ENCODE measurements around the gene NFATC4. TPM values are rescaled to one million over a fixed set of nuclear protein-coding genes. Genes with fewer than 3 reads are reported as not detected.
"Not testable (repeated sequence)": the region's sequence is repeated elsewhere in the genome, so short reads cannot be mapped to it uniquely, and the experiment has no call there.

The NFATC4 gene
- total RNA-seq, 1 donor from 2014 or later, result 298 TPM

GRCh38 chr14:24369463-24369862 lies 1.5 kb downstream of the NFATC4 start:
- Mint-ChIP-seq H3K36me3 (peaks cover 22% of the 10 kb centered on the region), H3K4me3 (peak overlapping the region; percentile 89), H3K4me1 (peaks cover 52% of the 10 kb centered on the region), H3K27me3 (ENCODE audit: low read depth) (no peaks in the 10 kb centered on the region), H3K27ac (peak overlapping the region; percentile 91), H3K9me3 (no peaks in the 10 kb centered on the region)
- DNase-seq (ENCODE audit: low spot score in 2 of 2, unreplicated experiment in 2 of 2), result no peak
- TF ChIP-seq CTCF (IDR thresholded peaks at IDR 0.05; ENCODE audit: unreplicated experiment), result no peak

GRCh38 chr14:24369907-24370687 lies 2.1 kb downstream of the NFATC4 start:
- no peak for DNase-seq (ENCODE audit: low spot score in 2 of 2, unreplicated experiment in 2 of 2)
- peaks cover 23% of the 10 kb centered on the region for H3K36me3 Mint-ChIP-seq
- peak overlapping the region; percentile 37 for H3K4me3 Mint-ChIP-seq
- peaks cover 49% of the 10 kb centered on the region for H3K4me1 Mint-ChIP-seq
- H3K27ac Mint-ChIP-seq, result peak overlapping the region; percentile 9
- no peak for TF ChIP-seq CTCF (IDR thresholded peaks at IDR 0.05; ENCODE audit: unreplicated experiment)
- H3K27me3 Mint-ChIP-seq (ENCODE audit: low read depth), result no peaks in the 10 kb centered on the region
- H3K9me3 Mint-ChIP-seq, result no peaks in the 10 kb centered on the region

- Mint-ChIP-seq H3K36me3 (peaks cover 26% of the 10 kb centered on the region), H3K4me3 (no peak overlapping the region), H3K27ac (peak overlapping the region; percentile 87), H3K9me3 (no peaks in the 10 kb centered on the region), H3K27me3 (ENCODE audit: low read depth) (no peaks in the 10 kb centered on the region), H3K4me1 (peaks cover 43% of the 10 kb centered on the region)
- no peak for DNase-seq (ENCODE audit: low spot score in 2 of 2, unreplicated experiment in 2 of 2)
- no peak for TF ChIP-seq CTCF (IDR thresholded peaks at IDR 0.05; ENCODE audit: unreplicated experiment)
These were observed 2.8 kb downstream of the NFATC4 start for GRCh38 chr14:24370748-24371147.

- H3K27ac Mint-ChIP-seq, result peak overlapping the region; percentile 87
- not testable (repeated sequence) for H3K9me3 Mint-ChIP-seq; H3K27me3 Mint-ChIP-seq (ENCODE audit: low read depth); DNase-seq (ENCODE audit: low spot score in 2 of 2, unreplicated experiment in 2 of 2)
- H3K4me3 Mint-ChIP-seq, result peak overlapping the region; percentile 26
- H3K36me3 Mint-ChIP-seq, result peaks cover 26% of the 10 kb centered on the region
- H3K4me1 Mint-ChIP-seq, result peaks cover 37% of the 10 kb centered on the region
These were observed 3.6 kb downstream of the NFATC4 start for GRCh38 chr14:24371605-24372004.

- Mint-ChIP-seq H3K27ac (peak overlapping the region; percentile 87), H3K36me3 (peaks cover 33% of the 10 kb centered on the region), H3K4me3 (no peak overlapping the region), H3K4me1 (peaks cover 42% of the 10 kb centered on the region), H3K27me3 (ENCODE audit: low read depth) (no peaks in the 10 kb centered on the region), H3K9me3 (no peaks in the 10 kb centered on the region)
- no peak for DNase-seq (ENCODE audit: low spot score in 2 of 2, unreplicated experiment in 2 of 2)
- TF ChIP-seq CTCF (IDR thresholded peaks at IDR 0.05; ENCODE audit: unreplicated experiment), result no peak
These were observed 4.9 kb downstream of the NFATC4 start for GRCh38 chr14:24372701-24373416.

GRCh38 chr14:24376448-24377070 lies 8.6 kb downstream of the NFATC4 start:
- no peaks in the 10 kb centered on the region for H3K9me3 Mint-ChIP-seq

More at GRCh38 chr14:24376448-24377070, 8.6 kb downstream of the NFATC4 start:
- Mint-ChIP-seq H3K4me3 (no peak overlapping the region), H3K27ac (no peak overlapping the region), H3K36me3 (peaks cover 32% of the 10 kb centered on the region), H3K4me1 (peaks cover 50% of the 10 kb centered on the region), H3K27me3 (ENCODE audit: low read depth) (no peaks in the 10 kb centered on the region)
- no peak for DNase-seq (ENCODE audit: low spot score in 2 of 2, unreplicated experiment in 2 of 2)
- no peak for TF ChIP-seq CTCF (IDR thresholded peaks at IDR 0.05; ENCODE audit: unreplicated experiment)

Measured in mesothelial cell of epicardium (in vitro differentiated cells).